Activated CD4-positive, alpha-beta T cell treated with anti-CD3 and anti-CD28 coated beads, Interleukin-2, Interleukin-4, amounts not matched to agents 100 ng/mL and 50 ng/mL, durations not matched to agents 16 hours and 8 hours (primary cell): ENCODE data around the gene MRGPRX2.

Source experiments
- DNase-seq: peaks from one replicate; pipeline ENCODE4 v3.0.0-alpha.2; 2020; ENCODE audit warnings: low spot score

MRGPRX2 gene

GRCh38 chr11:19060629-19061028 is at the start of gene MRGPRX2:
MRGPRX2 (minus strand) TSS chr11:19060717; CDS start chr11:19056402, 4,315 bp downstream.
- DNase-seq, result peak; percentile 33

GRCh38 chr11:19110295-19110694 is 49.8 kb upstream of the MRGPRX2 start:
- no peak for DNase-seq

GRCh38 chr11:19107125-19107524 is 46.6 kb upstream of the MRGPRX2 start:
- DNase-seq, result no peak

- DNase-seq, result no peak
Measured at GRCh38 chr11:19105011-19105410, 44.5 kb upstream of the MRGPRX2 start.

- DNase-seq, result no peak
Measured at GRCh38 chr11:19102521-19102900, 42.0 kb upstream of the MRGPRX2 start.

GRCh38 chr11:19101796-19102520 is 41.4 kb upstream of the MRGPRX2 start:
- DNase-seq, result no peak

- DNase-seq, result no peak
Measured at GRCh38 chr11:19100885-19101284, 40.4 kb upstream of the MRGPRX2 start.

GRCh38 chr11:19099093-19099492 is 38.6 kb upstream of the MRGPRX2 start:
- DNase-seq, result no peak

- DNase-seq, result no peak
Measured at GRCh38 chr11:19094859-19095258, 34.3 kb upstream of the MRGPRX2 start.

- DNase-seq, result no peak
Measured at GRCh38 chr11:19093976-19094375, 33.5 kb upstream of the MRGPRX2 start.

GRCh38 chr11:19092850-19093249 is 32.3 kb upstream of the MRGPRX2 start:
- DNase-seq, result no peak

GRCh38 chr11:19092342-19092741 is 31.8 kb upstream of the MRGPRX2 start:
- DNase-seq, result no peak

- DNase-seq, result no peak
Measured at GRCh38 chr11:19091366-19091765, 30.8 kb upstream of the MRGPRX2 start.

GRCh38 chr11:19089421-19089820 is 28.9 kb upstream of the MRGPRX2 start:
- no peak for DNase-seq

GRCh38 chr11:19088791-19089190 is 28.3 kb upstream of the MRGPRX2 start:
- no peak for DNase-seq

- no peak for DNase-seq
Measured at GRCh38 chr11:19087658-19088057, 27.1 kb upstream of the MRGPRX2 start.

GRCh38 chr11:19084661-19085315 is 24.3 kb upstream of the MRGPRX2 start:
- no peak for DNase-seq

GRCh38 chr11:19083166-19083565 is 22.6 kb upstream of the MRGPRX2 start:
- no peak for DNase-seq

GRCh38 chr11:19080579-19080993 is 20.1 kb upstream of the MRGPRX2 start:
- no peak for DNase-seq

- no peak for DNase-seq
Measured at GRCh38 chr11:19079643-19080440, 19.3 kb upstream of the MRGPRX2 start.

- no peak for DNase-seq
Measured at GRCh38 chr11:19077965-19078364, 17.4 kb upstream of the MRGPRX2 start.

- DNase-seq, result peak; percentile 58
Measured at GRCh38 chr11:19076744-19077589, 16.4 kb upstream of the MRGPRX2 start.
